Stimulated activated CD8-positive, alpha-beta memory T cell treated with anti-CD3 and anti-CD28 coated beads, Interleukin-2, amount 100 ng/mL, for 1 hour (primary cell): ENCODE results near the gene ZBTB45.
A peak's percentile ranks its signal among the peaks of the same experiment; 100 is the strongest.
"Not testable (repeated sequence)": the region's sequence is repeated elsewhere in the genome, so short reads cannot be mapped to it uniquely, and the experiment has no call there.

Source experiments
- DNase-seq, 2 donors: peaks; one replicate each; pipeline ENCODE4 v3.0.0-alpha.2; 2020; ENCODE audit warnings: low read depth in 2 of 2

The ZBTB45 gene

GRCh38 chr19:58510084-58510862, 9.3 kb downstream of the ZBTB45 start:
- no peak for DNase-seq

GRCh38 chr19:58509731-58510083, 9.9 kb downstream of the ZBTB45 start:
- DNase-seq = no peak

GRCh38 chr19:58507602-58508223, 11.9 kb downstream of the ZBTB45 start:
- not testable (repeated sequence) for DNase-seq

- no peak for DNase-seq
Measured at GRCh38 chr19:58500242-58500641, 19.4 kb downstream of the ZBTB45 start.

GRCh38 chr19:58499021-58499927, 20.3 kb downstream of the ZBTB45 start:
- peak; percentile 90 to 93 for DNase-seq

- DNase-seq = no peak
Measured at GRCh38 chr19:58498316-58499020, 21.1 kb downstream of the ZBTB45 start.

GRCh38 chr19:58497634-58498170, 21.9 kb downstream of the ZBTB45 start:
- DNase-seq = no peak

- DNase-seq = no peak
Measured at GRCh38 chr19:58492265-58492664, 27.3 kb downstream of the ZBTB45 start.

- DNase-seq = no peak
Measured at GRCh38 chr19:58491393-58491792, 28.2 kb downstream of the ZBTB45 start.

- DNase-seq = not testable (repeated sequence)
Measured at GRCh38 chr19:58484349-58484748, 35.3 kb downstream of the ZBTB45 start.

GRCh38 chr19:58483776-58484175, 35.8 kb downstream of the ZBTB45 start:
- DNase-seq = no peak

- no peak for DNase-seq
Measured at GRCh38 chr19:58482372-58482771, 37.2 kb downstream of the ZBTB45 start.

GRCh38 chr19:58480831-58481230, 38.8 kb downstream of the ZBTB45 start:
- no peak for DNase-seq

GRCh38 chr19:58480481-58480830, 39.2 kb downstream of the ZBTB45 start:
- no peak for DNase-seq

- no peak for DNase-seq
Measured at GRCh38 chr19:58479736-58480480, 39.7 kb downstream of the ZBTB45 start.

GRCh38 chr19:58479303-58479702, 40.3 kb downstream of the ZBTB45 start:
- DNase-seq = no peak

GRCh38 chr19:58477871-58478270, 41.7 kb downstream of the ZBTB45 start:
- DNase-seq = no peak

GRCh38 chr19:58477130-58477529, 42.5 kb downstream of the ZBTB45 start:
- DNase-seq = no peak

GRCh38 chr19:58476498-58477015, 43.1 kb downstream of the ZBTB45 start:
- DNase-seq = no peak

- peak; percentile 90 for DNase-seq
Measured at GRCh38 chr19:58475714-58476497, 43.7 kb downstream of the ZBTB45 start, which contains the start of gene ZNF446. TSS of gene ZNF446 (plus strand) at chr19:58476352. CDS start at chr19:58477219, 867 bp downstream.
